Endothelial cell of umbilical vein (primary cell): ENCODE results near the gene C14orf93. TPM values are rescaled to one million over a fixed set of nuclear protein-coding genes. Genes with fewer than 3 reads are reported as not detected.

Experiments used
- BruUV-seq: library from RNA; stranded (reverse); fragments of 400-500 nt; replicated peaks from 2 replicates; lab custom pipeline; 2021; lab: Mats Ljungman, UMichigan
- CTCF ChIA-PET: fragments of 300-600, 350-600 bp; sonication (Branson Sonifier 250); formaldehyde crosslinking; loops from one replicate; lab custom pipeline; 2021; ENCODE audit warnings: antibody characterized with exemption, inconsistent platforms; lab: Charles Lee
- POLR2A ChIA-PET: fragments of 300-600, 350-600 bp; sonication (Branson Sonifier 250); formaldehyde crosslinking; loops from one replicate; lab custom pipeline; 2021; ENCODE audit warnings: antibody characterized with exemption, inconsistent platforms; lab: Charles Lee
- DNase-seq: peaks from one replicate; pipeline ENCODE4 v3.0.0-alpha.2; 2011; ENCODE audit warnings: low read depth, low spot score
- FAIRE-seq: peaks from 2 replicates; lab custom pipeline; 2011; peaks lifted over from hg19 to GRCh38; lab: Jason Lieb, UNC
- H2AFZ ChIP-seq: 2 replicates; pipeline ENCODE4 v1.6.0; 2012; ENCODE audit warnings: low read depth, low read length, control low read depth, inconsistent platforms
- H3K27ac ChIP-seq: 2 replicates; pipeline ENCODE4 v1.5.1; 2011; ENCODE audit warnings: low read depth, mild to moderate bottlenecking, control low read depth, low read length, moderate library complexity; ENCODE audit not compliant: insufficient read depth
- H3K27me3 ChIP-seq, 2 experiments: 2 replicates each; pipeline versions ENCODE4 v1.6.0 to v1.6.1; 2011; ENCODE audit warnings: low read length in 2 of 2, mixed read lengths in 1 of 2; ENCODE audit not compliant: control insufficient read depth in 2 of 2, insufficient read depth in 2 of 2
- H3K36me3 ChIP-seq, 2 experiments: 2 replicates in 1 of 2; 3 replicates in 1 of 2; pipeline ENCODE4 v1.5.1; 2011; ENCODE audit warnings: low read length in 2 of 2, mild to moderate bottlenecking in 1 of 2, moderate library complexity in 1 of 2; ENCODE audit not compliant: control insufficient read depth in 2 of 2, insufficient read depth in 2 of 2; ENCODE audit errors: extremely low read depth in 1 of 2
- H3K4me1 ChIP-seq: 3 replicates; pipeline ENCODE4 v1.5.1; 2011; ENCODE audit warnings: mild to moderate bottlenecking, low read length; ENCODE audit not compliant: control insufficient read depth, insufficient read depth; ENCODE audit errors: extremely low read depth
- H3K4me2 ChIP-seq: 2 replicates; pipeline ENCODE4 v1.6.1; 2011; ENCODE audit warnings: low read length, control low read depth, mixed read lengths; ENCODE audit not compliant: insufficient read depth
- H3K4me3 ChIP-seq, 3 experiments: fragments of 200-600 bp in 1 of 3; sonication (generic), shearing (Covaris generic) in 1 of 3; replicated peaks in 1 of 3; 2 replicates each; pipeline ENCODE4 v1.5.1; 2011 to 2016; ENCODE audit warnings: control low read depth in 3 of 3, low read length in 3 of 3, mild to moderate bottlenecking in 2 of 3, inconsistent platforms in 1 of 3, low read depth in 1 of 3, moderate library complexity in 1 of 3; ENCODE audit not compliant: insufficient read depth in 1 of 3
- H3K79me2 ChIP-seq: 2 replicates; pipeline ENCODE4 v1.6.0; 2012; ENCODE audit warnings: low read length, inconsistent platforms; ENCODE audit not compliant: control insufficient read depth, insufficient read depth
- H3K9ac ChIP-seq: replicated peaks from 2 replicates; pipeline ENCODE3; 2011; ENCODE audit warnings: low read length, control low read depth; ENCODE audit not compliant: insufficient read depth; ENCODE audit errors: extremely low read depth
- H3K9me1 ChIP-seq: replicated peaks from 3 replicates; pipeline ENCODE4 v1.6.0; 2011; ENCODE audit warnings: mild to moderate bottlenecking, low read length; ENCODE audit not compliant: control insufficient read depth, insufficient read depth; ENCODE audit errors: extremely low read depth
- H3K9me3 ChIP-seq: replicated peaks from 2 replicates; pipeline ENCODE4 v1.5.1; 2012; ENCODE audit warnings: low read length, inconsistent platforms; ENCODE audit not compliant: control insufficient read depth, insufficient read depth
- H4K20me1 ChIP-seq: replicated peaks from 2 replicates; pipeline ENCODE3; 2011; ENCODE audit warnings: mild to moderate bottlenecking, low read length; ENCODE audit not compliant: control insufficient read depth, insufficient read depth; ENCODE audit errors: extremely low read depth
- CTCF ChIP-seq, 2 donors: IDR thresholded peaks; 1 replicate in 1 of 2; 2 replicates in 1 of 2; pipeline ENCODE4 v1.5.1; 2011; ENCODE audit warnings: low read length in 2 of 2, mild to moderate bottlenecking in 2 of 2, moderate library complexity in 2 of 2, control low read depth in 1 of 2, inconsistent platforms in 1 of 2, low read depth in 1 of 2; ENCODE audit not compliant: insufficient read depth in 1 of 2; ENCODE audit errors: extremely low read depth in 1 of 2
- GATA2 ChIP-seq: IDR thresholded peaks from 2 replicates; pipeline ENCODE4 v1.7.0; 2011; ENCODE audit warnings: low read depth, mild to moderate bottlenecking, moderate library complexity, mixed read lengths, low read length; ENCODE audit not compliant: insufficient read length, insufficient read depth
- POLR2A ChIP-seq: IDR thresholded peaks from 2 replicates; pipeline ENCODE4 v1.6.1; 2012; ENCODE audit warnings: low read depth, mild to moderate bottlenecking, control low read depth, low read length
- dilution Hi-C: fragments of 300-500 bp; cut with MboI; formaldehyde crosslinking; loops from one replicate; pipeline ENCODE4 v1.15.0; 2019; ENCODE audit warnings: low sequenced_read_pairs; ENCODE audit not compliant: extremely low pct_ligation_motif_present
- intact Hi-C: fragments of 100-400 bp; cut with micrococcal nuclease; formaldehyde crosslinking; loops from one replicate; pipeline ENCODE4 v1.10.0; 2022
- polyA plus RNA-seq, 4 experiments: library from polyadenylated mRNA; depleted of rRNA in 3 of 4; stranded (reverse) in 3 of 4; unstranded in 1 of 4; fragments of >200 nt; gene quantifications; 2 replicates each; pipeline versions ENCODE4 v1.2.1 to v1.2.3, GENCODE V29; 2011 to 2012; ENCODE audit warnings: missing spikeins in 1 of 4
- total RNA-seq: library from RNA; stranded (reverse); gene quantifications from 2 replicates; pipeline ENCODE4 v1.2.3, GENCODE V29; 2021

Gene C14orf93
- total and polyA plus RNA-seq, 2 donors (not counting 3 experiments of a cell fraction or from before 2014, with no cell fraction given), result 7.1 to 9.2 TPM

GRCh38 chr14:22977434-22977683, 32.6 kb downstream of the C14orf93 start:
- Histone ChIP-seq H3K79me2 (peaks cover 46% of the 10 kb centered on the region), H3K36me3 (peaks cover 19 to 26% of the 10 kb centered on the region in 2 experiments), H3K9me3 (no peaks in the 10 kb centered on the region), H3K4me2 (peak overlapping the region; percentile 57), H3K27me3 (no peaks in the 10 kb centered on the region), H3K27ac (peak overlapping the region; percentile 80), H3K4me3 (peak overlapping the region in 1 of 3 experiments; percentile 4), H3K9ac (peak overlapping the region; percentile 69), H4K20me1 (no peaks in the 10 kb centered on the region), H3K9me1 (no peaks in the 10 kb centered on the region), H3K4me1 (peaks cover 50% of the 10 kb centered on the region), H2AFZ (no peak overlapping the region)
- FAIRE-seq (no peak), DNase-seq (no peak)
- POLR2A ChIA-PET, result interaction anchor here (0.5 to 1.5 kb wide), 3 partner anchors 9 to 406 kb away, joined by 3 to 9 read pairs (median 5); partner anchors contain the start of gene PRMT5
- dilution Hi-C loops, result no loop called here
- TF ChIP-seq POLR2A (no peak), GATA2 (no peak), CTCF (IDR thresholded peaks at IDR 0.05; ENCODE audit: extremely low read depth in 1 of 2, insufficient read depth in 1 of 2, low read depth in 1 of 2, low read length in 2 of 2) (no peak)
- BruUV-seq, result no TSS peak
- intact Hi-C loops, result loop anchor here (2.0 kb wide), 1 partner anchor 21 kb away; the partner anchor contains the start of gene HAUS4
- CTCF ChIA-PET, result interaction anchor here (0.9 to 3.0 kb wide), 10 partner anchors 9 to 105 kb away, joined by 3 to 39 read pairs (median 6); partner anchors contain the start of genes CDH24 and PRMT5
